Stimulated activated CD8-positive, alpha-beta memory T cell treated with anti-CD3 and anti-CD28 coated beads, Interleukin-15, amount 100 ng/mL, for 48 hours (primary cell): Measurements from ENCODE around the gene RALGPS1.

ENCODE experiments used
- DNase-seq, 2 donors: peaks; one replicate each; pipeline ENCODE4 v3.0.0-alpha.2; 2020; ENCODE audit warnings: low read depth in 2 of 2

The RALGPS1 gene

DNA sequence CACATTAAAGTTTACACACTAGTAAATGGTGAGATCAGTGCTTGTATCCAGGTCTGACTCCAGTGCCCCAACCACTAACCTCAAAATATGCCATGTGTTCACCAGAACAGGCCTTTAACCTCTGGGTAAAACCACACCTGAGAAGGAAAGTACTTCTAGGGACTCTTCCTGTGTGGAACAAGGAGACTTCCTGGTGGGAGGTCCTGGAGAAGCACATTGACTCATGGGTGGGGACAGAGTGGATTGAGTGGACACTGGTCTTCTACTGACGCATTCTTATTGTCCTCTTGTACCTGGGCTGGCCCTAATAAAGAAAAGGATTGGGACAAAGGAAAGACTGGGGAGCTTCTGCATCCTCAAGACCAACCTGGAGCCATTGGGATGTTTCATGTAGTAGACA lies 164.4 kb downstream of the RALGPS1 start:
- no peak for DNase-seq

DNA sequence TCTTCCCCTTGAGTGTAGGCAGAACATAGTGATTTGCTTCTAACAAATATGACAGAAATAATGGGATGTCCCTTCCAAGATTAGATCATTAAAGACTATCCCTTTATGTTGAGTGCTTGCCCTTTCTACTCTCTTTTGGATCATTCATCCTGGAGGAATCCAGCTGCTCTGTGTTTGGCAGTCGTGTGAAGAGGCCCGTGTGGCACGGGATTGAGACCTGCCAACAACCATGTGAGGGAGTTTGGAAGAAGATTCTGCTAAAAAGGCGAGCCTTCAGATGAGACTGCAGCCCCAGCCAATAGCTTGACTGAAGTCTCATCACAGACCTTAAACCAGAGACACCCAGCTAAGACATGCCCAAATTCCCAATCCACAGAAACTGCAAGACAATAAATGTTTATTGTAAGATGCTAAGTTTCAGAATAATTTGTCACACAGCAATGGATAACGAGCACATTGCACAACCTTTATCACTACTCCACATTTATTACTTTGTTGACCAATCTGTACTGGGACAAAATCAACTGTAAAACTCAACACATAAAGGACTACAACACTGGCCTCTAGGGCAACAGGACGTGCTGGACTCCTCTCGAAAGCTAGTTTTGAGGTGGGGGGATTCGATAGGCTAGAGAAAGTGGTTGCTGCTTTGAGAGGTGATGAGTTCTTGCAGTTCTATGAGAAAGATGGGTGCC lies 165.0 kb downstream of the RALGPS1 start:
- no peak for DNase-seq

DNA sequence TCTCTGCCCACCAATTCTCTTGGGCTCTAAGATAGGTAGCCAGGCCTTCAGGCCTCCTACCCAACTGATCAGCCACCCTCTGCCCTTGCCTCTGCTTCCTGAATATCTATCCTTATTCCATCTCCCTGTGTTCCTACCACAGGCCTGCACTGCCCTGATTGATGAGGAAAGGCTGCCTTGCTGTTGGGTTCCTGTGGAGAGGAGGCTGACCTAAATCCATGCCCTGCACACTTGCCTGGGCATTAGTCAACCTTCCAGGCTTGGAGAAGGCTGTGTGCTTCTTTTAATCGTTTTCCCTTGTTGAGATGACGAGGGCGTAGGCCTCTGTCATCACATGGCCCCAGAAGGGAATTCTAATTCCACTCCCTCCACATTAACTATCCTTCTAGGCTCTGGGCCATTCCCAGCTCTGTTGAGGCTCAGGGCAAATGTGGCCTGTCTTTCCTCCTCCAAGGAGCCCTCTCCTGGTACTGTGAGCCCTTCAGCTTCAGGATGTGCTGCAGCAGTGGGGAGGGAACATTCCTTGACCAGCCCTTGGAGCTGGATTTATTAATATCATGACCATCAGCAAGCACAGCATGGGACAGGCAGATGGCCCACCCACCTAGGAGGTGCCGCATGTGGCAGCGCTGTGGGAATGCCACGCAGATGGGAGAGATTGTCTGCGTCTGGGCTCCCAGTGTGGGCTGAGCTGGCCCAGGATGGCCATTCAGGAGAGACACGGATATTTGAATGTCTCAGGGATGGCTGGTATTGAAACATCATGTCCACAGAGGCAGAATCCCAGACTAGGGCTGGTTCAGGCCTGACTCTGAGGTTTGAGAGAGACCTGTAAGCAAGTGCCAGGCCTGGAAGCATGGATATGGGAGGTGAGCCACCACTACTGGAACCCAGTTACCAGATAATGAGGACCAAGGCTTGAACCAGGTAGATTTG lies 166.9 kb downstream of the RALGPS1 start:
- no peak for DNase-seq

DNA sequence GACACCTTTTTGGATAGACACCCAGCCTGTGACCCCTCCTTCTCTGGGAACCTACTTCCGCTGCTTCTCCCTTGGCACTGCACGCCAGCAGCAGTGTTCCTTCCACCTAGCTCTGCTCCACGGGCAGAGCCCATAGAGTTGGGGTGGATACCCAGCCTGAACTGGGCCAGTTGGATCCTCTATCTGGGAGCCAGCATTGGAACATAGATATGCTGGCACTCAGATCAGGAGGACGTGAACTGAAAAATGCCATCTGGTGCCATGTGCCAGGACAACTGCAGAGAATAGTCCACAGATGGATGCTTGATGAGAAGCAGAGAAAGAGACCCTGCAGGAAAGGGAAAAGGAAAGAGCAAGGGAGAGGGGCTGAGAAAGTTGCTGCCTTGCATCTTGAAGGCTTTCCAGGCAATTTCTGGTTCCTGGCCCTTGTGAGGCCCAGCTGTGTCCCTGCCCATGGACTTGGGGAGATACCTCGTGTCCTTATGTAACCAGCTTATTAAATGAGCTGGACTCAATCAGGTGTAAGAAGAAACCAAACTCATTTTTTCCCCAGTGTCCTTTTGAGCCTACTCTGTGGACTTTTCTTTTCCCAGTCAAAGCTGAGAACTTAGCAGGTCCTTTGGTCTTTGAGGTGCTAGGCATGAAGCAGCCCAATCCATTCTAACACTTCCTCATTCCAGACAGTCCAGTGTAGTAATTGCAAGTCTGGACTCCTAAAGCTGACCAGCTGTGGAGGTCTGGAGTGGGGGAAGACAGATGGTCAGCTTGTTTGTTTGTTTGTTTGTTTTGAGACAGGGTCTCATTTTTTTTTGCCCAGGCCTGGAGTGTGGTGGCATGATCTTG lies 168.8 kb downstream of the RALGPS1 start:
- no peak for DNase-seq

DNA sequence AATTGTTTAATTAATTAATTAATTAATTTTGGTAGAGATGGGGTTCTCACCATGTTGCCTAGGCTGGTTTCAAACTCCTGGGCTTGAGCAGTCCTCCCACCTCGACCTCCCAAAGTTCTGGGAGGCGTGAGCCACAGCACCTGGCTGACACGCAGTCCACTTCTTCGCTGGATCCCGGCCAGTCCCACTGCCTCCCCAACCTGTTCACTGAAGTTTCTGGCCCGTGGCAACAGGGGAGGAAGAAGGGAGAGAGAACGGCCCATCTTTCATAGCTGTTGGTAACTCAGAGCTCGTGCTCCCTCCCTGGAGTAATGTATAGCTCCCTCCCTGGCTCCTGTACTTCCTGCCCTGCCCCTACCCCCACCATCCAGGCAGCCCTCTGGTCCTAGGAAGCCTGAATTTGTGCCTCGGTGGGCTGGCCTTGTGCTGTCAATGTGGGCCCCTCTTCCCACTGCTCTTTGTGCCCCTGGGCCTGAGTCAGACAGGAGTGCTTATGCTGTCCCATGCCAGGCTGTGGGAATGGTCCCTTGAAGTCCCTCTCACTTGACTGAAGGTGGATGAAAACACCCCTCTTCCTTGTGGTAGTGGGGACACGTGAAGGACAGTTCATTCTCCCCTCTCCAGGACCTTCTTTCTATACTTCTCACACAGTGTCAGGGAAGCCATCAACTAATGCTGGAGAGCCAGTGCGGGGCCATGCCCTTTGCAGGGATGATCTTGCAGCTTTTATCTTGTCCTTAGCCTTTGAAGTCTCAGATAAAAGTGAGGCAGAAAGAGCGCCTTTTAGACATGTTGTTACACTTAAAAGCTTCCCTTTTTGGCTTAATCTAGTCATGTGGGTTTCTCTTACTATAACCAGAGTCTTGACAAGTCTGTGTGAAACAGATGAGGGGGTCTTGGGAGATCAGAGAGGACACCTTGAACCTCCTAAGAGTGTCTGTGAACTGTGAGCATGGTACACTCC lies 169.8 kb downstream of the RALGPS1 start:
- no peak for DNase-seq

DNA sequence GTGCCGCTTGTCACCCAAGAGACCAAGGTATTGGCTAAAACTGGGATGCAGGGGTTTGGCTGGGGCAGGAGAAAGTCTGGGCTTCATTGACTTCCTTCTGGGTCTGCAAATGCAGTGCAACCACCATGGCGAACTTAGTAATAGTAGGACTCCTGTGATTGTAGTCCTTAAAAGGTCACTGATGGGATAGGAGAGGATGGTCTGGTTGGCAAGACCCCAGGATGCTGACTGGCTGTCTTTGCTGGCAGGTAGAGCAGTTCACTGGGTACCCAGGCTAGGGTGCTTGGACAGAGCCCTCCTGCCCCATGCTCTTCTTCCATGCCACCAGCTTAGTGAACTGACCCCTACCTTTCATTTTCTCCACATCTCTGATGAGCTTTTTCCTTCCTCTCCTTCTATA lies 170.6 kb downstream of the RALGPS1 start:
- DNase-seq: no peak

DNA sequence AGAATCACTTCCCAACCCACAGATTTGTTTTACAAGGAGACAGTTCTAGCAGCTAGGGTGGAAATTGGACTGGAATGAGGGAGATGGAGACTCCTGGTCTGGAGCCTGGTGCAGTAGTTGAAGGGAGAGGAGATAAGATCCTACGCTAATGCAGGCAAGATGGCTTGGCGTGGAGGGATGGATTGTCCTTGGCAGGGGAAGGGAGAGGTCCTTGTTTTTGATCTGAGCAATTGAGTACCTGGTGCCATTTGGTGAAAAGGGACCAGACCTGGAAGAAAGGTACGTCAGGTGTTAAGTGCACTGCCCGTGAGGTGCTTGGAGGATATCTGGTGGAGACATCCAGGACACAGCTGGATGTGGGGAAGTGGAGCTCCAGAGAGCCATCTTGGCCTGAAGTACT lies 172.2 kb downstream of the RALGPS1 start:
- DNase-seq: no peak

DNA sequence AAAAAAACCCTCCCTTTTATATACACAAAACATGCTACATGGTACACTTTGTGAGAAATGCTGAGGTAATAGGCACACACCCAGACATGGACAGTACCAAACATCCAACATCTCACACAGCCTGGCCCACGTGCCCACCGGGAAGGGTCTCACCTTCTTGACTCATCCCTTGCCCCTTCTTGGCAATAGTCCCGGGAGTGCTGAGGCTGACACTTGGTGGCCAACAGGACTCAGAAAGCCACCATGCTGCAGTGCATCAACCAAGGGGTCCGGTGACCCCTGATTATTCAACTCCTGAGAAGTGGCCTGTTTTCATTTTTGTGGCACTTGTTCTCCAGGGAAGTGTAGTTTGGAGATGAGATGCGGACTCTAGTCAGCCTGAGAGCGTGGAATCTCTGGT lies 172.8 kb downstream of the RALGPS1 start:
- no peak for DNase-seq

DNA sequence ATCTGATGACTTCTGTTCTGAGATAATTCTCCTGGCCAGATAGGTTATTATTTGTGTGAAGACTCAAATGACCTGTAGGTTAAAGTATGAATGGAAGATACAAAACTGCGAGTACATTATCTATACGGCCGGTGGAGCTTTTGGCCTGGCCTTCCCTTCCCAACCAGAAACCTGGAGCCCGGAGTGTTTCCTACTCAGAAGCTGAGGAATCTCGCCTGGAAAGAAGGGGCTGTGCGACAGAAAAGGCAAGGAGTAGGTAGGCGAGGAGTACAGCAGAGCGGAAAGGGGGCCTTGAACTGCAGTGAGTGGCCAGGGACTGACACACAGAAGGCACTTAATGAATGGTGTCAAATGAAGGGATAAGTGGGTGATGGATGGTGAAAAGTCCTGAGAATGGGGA lies 173.3 kb downstream of the RALGPS1 start:
- DNase-seq: no peak

DNA sequence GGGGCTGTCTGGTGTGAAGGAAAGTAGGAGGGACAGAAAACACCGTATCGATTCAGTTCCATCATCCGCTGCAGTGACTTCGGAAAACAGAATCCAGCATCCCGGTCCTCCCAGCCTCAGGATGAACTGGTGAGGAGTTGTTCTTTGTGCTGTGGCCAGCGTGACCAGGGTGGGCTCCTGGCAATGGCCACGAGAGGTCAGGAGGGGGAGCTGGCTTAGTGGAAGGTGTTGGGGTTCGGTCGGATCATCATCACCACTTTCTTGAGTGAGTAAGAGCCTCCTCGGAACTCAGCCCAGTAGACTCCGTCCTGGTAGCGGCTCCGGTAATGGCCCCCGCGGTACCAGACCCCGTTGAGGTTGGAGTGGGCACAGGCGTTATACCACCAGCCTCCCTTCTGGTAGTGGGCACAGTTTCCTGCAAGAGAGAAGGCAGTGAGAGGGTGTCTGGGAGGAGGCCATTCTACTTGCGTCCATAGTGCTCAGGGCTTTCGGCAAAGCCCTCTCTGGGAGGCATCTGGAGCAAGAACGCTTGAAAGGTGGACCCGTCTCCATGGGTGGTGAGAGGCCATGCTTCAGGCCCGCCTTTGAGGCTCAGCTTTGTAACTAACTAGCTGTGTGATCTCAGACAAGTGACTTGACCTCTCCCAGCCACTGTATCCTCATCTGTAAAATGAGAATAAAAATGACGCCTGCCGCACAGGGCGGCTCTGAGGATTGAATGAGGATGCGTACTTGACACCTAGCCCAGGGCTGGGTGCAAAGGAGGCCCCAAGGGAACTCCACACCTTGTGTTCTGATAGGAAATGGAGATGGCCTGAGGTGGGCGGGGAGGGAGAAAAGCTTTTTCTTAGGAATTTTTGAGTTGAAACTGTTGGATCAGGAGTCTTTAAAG lies 174.4 kb downstream of the RALGPS1 start:
- DNase-seq: no peak

DNA sequence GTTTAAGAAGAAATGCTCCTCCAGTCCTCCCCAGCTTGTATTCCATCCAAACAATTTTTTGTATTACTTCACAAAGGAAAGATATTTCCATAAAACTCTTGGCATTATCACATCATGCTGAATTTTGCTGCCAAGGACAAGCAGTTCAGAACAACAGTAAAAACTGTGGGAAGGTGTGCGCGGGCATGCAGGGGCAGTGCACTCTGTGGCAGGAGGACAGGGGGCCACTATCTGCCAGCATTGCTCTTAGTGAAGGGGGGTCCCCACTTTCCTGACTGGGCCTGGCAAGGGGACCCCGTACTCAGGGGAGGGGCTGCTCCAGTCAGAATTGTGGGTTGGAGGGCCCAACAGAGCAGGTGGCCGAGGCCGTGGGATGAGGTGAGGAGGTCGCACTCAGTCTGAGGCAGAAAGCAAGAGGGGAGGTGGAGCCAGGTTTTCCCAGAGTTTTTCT lies 175.1 kb downstream of the RALGPS1 start:
- no peak for DNase-seq

DNA sequence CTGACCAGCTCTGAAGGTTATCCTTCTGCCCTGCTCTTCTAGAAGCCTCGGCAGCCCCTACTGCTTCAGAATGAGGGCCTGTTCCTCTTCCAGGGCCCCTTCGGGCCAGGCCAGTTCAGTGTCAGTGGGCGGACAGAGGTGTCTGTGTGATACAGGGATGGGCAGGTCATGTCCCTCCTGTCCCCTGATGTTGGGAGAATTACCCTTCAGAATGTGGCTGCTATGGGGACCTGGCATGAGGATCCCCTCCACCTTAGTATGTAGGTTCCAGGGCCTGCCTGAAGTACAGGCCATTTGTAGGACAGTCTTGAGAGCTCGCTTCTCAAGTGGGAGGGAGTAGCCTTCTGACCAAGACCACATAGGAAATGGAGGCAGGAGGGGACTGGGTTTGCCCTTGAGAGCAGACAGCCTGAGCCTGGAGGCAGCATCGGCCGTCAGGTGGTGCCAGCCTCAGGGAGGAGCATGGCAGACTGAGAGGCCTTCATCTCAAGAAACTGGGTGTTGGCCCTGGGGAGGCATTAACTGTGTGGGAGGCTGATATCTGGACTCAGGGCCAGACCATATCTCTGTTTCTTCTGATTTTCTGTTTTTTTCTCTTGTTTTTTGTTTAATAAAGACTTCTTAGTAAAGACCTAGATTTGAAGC lies 175.9 kb downstream of the RALGPS1 start:
- no peak for DNase-seq

DNA sequence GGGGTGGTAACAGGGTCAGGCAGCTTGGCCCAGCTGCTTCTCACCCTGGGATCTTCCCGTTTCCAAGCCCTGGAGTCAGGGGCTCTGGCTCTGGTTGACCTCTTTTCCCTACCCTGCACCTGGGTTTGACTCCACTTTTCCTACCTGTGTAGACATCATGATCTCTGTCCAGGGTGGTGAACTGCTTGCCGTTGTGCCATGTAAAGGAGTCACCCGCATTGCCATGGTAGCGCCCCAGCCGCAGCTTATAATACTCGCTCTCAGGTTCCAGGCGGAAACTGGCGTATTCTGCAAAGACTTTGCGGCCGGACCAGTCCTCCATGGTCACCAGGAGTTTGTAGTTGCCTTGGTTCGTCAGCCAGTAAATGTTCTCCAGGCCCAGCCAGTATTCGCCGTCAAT lies 176.9 kb downstream of the RALGPS1 start:
- DNase-seq: no peak

DNA sequence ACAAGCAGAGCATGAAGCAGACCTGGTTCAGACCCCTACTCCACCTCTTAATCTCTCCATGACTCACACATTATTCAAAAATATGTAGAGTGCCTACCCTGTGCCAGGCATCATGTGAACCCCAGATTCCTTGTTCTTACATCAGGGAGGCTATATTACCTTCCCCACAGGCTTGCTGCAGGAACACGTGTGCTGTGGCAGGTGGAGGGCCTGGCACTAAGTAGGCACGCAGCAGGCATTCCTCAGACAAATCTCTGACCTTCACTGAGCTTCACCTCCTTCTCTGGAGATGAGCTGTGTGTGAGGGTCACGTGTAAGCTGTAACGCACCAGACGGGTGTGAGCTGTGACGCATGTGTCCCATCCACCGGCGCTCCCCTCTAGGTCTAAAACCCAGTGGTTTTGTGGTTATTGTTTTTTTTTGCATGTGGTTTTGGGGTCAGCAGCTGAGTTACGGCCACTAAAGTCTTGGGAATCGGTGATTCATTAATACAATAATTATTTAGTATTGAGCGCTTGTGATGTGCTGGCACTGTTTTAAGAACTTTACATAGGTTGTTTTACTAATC lies 177.5 kb downstream of the RALGPS1 start:
- DNase-seq: no peak

DNA sequence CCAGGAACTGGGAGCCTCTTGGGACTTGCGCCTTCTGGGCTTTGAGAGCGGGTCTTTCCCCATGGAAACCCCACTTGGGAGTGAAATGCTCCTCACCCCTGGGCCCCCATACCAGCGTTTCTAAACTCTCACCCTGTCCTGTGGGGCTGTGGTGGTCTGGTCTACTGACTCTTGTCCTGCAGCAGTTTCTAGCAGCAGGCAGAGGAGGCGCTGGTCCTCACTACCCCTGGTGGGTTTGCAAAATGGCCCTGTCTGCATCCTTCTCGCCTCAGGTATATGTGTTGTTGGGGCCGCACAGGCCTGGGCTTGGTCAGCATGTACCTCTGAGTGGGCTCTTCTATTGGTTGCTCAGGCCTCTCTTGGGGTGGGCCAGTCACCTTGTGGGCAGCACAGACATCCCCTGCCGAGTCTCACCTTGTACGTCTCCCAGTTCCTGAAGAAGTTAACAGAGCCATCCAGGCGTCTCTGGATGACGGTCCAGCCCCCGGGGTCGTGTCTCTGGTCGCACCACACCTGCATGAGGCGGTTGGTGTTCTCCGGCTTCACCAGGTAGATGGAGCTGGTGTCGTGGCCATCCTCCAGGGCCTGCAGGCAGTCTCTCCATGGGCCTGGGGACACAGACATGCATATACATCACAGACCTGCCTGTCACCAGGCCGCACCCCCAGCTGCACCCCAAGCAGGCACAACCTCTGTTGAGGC lies 178.9 kb downstream of the RALGPS1 start:
- no peak for DNase-seq

DNA sequence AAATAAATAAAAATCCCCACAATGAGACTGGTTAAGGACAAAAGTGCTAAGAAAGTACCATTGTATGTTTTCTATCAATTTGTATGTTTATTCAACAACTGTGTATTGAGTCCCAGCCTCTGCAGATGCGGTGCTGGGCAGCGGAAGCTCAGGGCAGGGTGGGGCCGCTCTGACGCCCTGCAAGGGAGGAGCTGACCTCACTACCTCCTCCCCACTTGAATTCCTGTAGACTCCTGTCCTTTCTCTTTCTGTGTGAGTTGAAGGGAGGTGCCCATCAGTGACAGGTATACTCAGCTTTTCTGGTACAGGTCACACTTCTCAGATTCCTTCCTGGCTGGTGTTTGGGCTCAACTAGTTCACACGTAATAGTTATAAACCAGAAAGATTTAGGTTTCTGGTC lies 180.8 kb downstream of the RALGPS1 start:
- no peak for DNase-seq

DNA sequence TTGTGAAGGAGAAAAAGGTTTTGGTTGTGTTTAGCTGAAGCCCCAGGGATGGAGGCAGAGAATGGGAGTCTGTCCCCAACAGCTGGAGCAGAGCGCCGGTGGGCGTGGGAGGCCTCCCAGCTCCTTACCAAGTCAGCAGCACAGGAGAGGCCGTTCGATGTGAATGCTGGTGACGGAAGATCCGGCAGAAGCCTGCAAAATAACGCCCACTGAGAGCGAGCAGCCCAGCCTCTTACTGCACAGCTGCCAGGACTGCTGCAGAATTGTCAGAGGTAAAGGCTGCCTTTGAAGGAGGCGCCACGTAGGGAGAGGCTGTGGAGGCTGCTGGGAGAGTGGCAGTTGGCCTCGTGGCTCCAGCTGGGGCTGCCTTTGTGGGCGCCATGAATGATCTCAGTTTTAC lies 181.6 kb downstream of the RALGPS1 start:
- DNase-seq: no peak

DNA sequence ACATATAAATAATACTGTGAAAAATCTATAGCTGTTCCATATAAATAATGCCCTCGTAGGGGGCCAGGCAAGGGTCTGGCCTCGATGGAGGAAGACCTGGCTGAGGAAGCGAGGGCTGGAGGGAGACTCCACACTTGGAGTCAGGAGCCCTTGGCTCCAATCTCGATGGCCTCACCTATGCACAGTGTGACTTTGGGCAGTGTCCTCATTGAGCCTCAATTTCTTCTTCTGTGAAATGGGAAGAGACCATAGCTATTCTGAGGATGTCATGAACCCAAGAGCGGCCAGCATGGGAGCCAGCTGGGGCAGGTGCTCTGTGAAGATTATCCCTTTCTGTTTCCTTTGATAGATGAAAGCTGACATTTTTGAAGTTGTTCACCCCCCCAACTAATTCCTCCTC lies 183.1 kb downstream of the RALGPS1 start:
- DNase-seq: no peak
